NCI-H1092 (cell line): ENCODE data around the gene MICAL3.

ENCODE experiments used
- DNase-seq: peaks from one replicate; lab custom pipeline; 2025; lab: John Stamatoyannopoulos, UW

The MICAL3 gene

GRCh38 chr22:17867160-17867785 is 157.1 kb downstream of the MICAL3 start:
- DNase-seq = peak; percentile 20

- no peak for DNase-seq
These were observed 157.7 kb downstream of the MICAL3 start for GRCh38 chr22:17866621-17867020.

GRCh38 chr22:17866127-17866526 is 158.2 kb downstream of the MICAL3 start:
- no peak for DNase-seq

GRCh38 chr22:17865183-17866055 is 158.9 kb downstream of the MICAL3 start:
- DNase-seq = no peak

- no peak for DNase-seq
These were observed 159.8 kb downstream of the MICAL3 start for GRCh38 chr22:17864398-17865182.

- DNase-seq = no peak
These were observed 161.6 kb downstream of the MICAL3 start for GRCh38 chr22:17862646-17863181.

- DNase-seq = no peak
These were observed 162.5 kb downstream of the MICAL3 start for GRCh38 chr22:17861909-17862308.

- no peak for DNase-seq
These were observed 164.0 kb downstream of the MICAL3 start for GRCh38 chr22:17860220-17860965.

- no peak for DNase-seq
These were observed 166.3 kb downstream of the MICAL3 start for GRCh38 chr22:17858033-17858432.

GRCh38 chr22:17855572-17856290 is 168.6 kb downstream of the MICAL3 start:
- DNase-seq = no peak

- no peak for DNase-seq
These were observed 171.3 kb downstream of the MICAL3 start for GRCh38 chr22:17853073-17853472.

- no peak for DNase-seq
These were observed 172.6 kb downstream of the MICAL3 start for GRCh38 chr22:17851759-17852158.

GRCh38 chr22:17847360-17848078 is 176.8 kb downstream of the MICAL3 start:
- no peak for DNase-seq

GRCh38 chr22:17846326-17846992 is 177.9 kb downstream of the MICAL3 start:
- no peak for DNase-seq

GRCh38 chr22:17845790-17846189 is 178.6 kb downstream of the MICAL3 start:
- no peak for DNase-seq

- DNase-seq = no peak
These were observed 179.0 kb downstream of the MICAL3 start for GRCh38 chr22:17845327-17845726.

- DNase-seq = no peak
These were observed 180.2 kb downstream of the MICAL3 start for GRCh38 chr22:17844150-17844549.

- DNase-seq = no peak
These were observed 182.0 kb downstream of the MICAL3 start for GRCh38 chr22:17842386-17842785.

- no peak for DNase-seq
These were observed 182.5 kb downstream of the MICAL3 start for GRCh38 chr22:17841836-17842235.
